ENCODE measurements around the gene L1CAM.

Gene L1CAM

GRCh38 chrX:153874366-153875125, 11.4 kb downstream of the L1CAM start:
- TF ChIP-seq TAF1 (IDR thresholded peaks at IDR 0.05; ENCODE audit: borderline replicate concordance, insufficient read depth, low read length) = no peak
- TF ChIP-seq SIN3A (IDR thresholded peaks at IDR 0.05; ENCODE audit: borderline replicate concordance, insufficient read depth, low read length) = no peak

GRCh38 chrX:153874085-153874365, 11.9 kb downstream of the L1CAM start:
- TF ChIP-seq POLR2AphosphoS5 (IDR thresholded peaks at IDR 0.05; ENCODE audit: low read depth, low read length) = no peak
- TF ChIP-seq REST (IDR thresholded peaks at IDR 0.05; ENCODE audit: insufficient read depth in 1 of 2, low read depth in 2 of 2, low read length in 2 of 2) = peak in 1 of 2 experiments; percentile 15; a peak in 1 of 4 replicates

GRCh38 chrX:153873282-153874084, 12.5 kb downstream of the L1CAM start:
- no peak; a peak in 1 of 4 replicates for TF ChIP-seq REST (IDR thresholded peaks at IDR 0.05; ENCODE audit: insufficient read depth in 1 of 2, low read depth in 2 of 2, low read length in 2 of 2)
- no peak for TF ChIP-seq SIN3A (IDR thresholded peaks at IDR 0.05; ENCODE audit: borderline replicate concordance, insufficient read depth, low read length)
- TF ChIP-seq TAF1 (IDR thresholded peaks at IDR 0.05; ENCODE audit: borderline replicate concordance, insufficient read depth, low read length) = no peak
- TF ChIP-seq POLR2AphosphoS5 (IDR thresholded peaks at IDR 0.05; ENCODE audit: low read depth, low read length) = no peak
- no peak for TF ChIP-seq FOXP2 (optimal IDR thresholded peaks at IDR 0.05; ENCODE audit: borderline replicate concordance, extremely low read depth, extremely low read length, insufficient read depth)

GRCh38 chrX:153871946-153872878, 13.8 kb downstream of the L1CAM start:
- TF ChIP-seq FOXP2 (optimal IDR thresholded peaks at IDR 0.05; ENCODE audit: borderline replicate concordance, extremely low read depth, extremely low read length, insufficient read depth) (no peak), SIN3A (IDR thresholded peaks at IDR 0.05; ENCODE audit: borderline replicate concordance, insufficient read depth, low read length) (no peak)

- TF ChIP-seq POLR2AphosphoS5 (IDR thresholded peaks at IDR 0.05; ENCODE audit: low read depth, low read length) (no peak), SIN3A (IDR thresholded peaks at IDR 0.05; ENCODE audit: borderline replicate concordance, insufficient read depth, low read length) (no peak), FOXP2 (optimal IDR thresholded peaks at IDR 0.05; ENCODE audit: borderline replicate concordance, extremely low read depth, extremely low read length, insufficient read depth) (no peak)
Measured at GRCh38 chrX:153871451-153871850, 14.5 kb downstream of the L1CAM start.

- TF ChIP-seq POLR2AphosphoS5 (IDR thresholded peaks at IDR 0.05; ENCODE audit: low read depth, low read length) (no peak), SIN3A (IDR thresholded peaks at IDR 0.05; ENCODE audit: borderline replicate concordance, insufficient read depth, low read length) (no peak), FOXP2 (optimal IDR thresholded peaks at IDR 0.05; ENCODE audit: borderline replicate concordance, extremely low read depth, extremely low read length, insufficient read depth) (no peak)
Measured at GRCh38 chrX:153870791-153871360, 15.1 kb downstream of the L1CAM start.

- TF ChIP-seq FOXP2 (optimal IDR thresholded peaks at IDR 0.05; ENCODE audit: borderline replicate concordance, extremely low read depth, extremely low read length, insufficient read depth) = no peak
- no peak for TF ChIP-seq TAF1 (IDR thresholded peaks at IDR 0.05; ENCODE audit: borderline replicate concordance, insufficient read depth, low read length)
- TF ChIP-seq REST (IDR thresholded peaks at IDR 0.05; ENCODE audit: insufficient read depth in 1 of 2, low read depth in 2 of 2, low read length in 2 of 2) = no peak
- TF ChIP-seq SIN3A (IDR thresholded peaks at IDR 0.05; ENCODE audit: borderline replicate concordance, insufficient read depth, low read length) = no peak
- no peak for TF ChIP-seq POLR2AphosphoS5 (IDR thresholded peaks at IDR 0.05; ENCODE audit: low read depth, low read length)
Measured at GRCh38 chrX:153870288-153870690, 15.7 kb downstream of the L1CAM start.
